Smooth muscle cell (in vitro differentiated cells): ENCODE measurements around the gene MYNN. TPM values are rescaled to one million over a fixed set of nuclear protein-coding genes. Genes with fewer than 3 reads are reported as not detected.

Experiments
- DNase-seq: peaks from one replicate; lab custom pipeline; 2025; ENCODE audit not compliant: unreplicated experiment; lab: John Stamatoyannopoulos, UW
- H2AFZ ChIP-seq: fragments of 200-600 bp; sonication (generic); 2 replicates; pipeline ENCODE4 v1.6.0; 2016; ENCODE audit warnings: antibody characterized with exemption, low read depth, mild to moderate bottlenecking
- H3F3A ChIP-seq: fragments of 200-600 bp; sonication (generic); 2 replicates; pipeline ENCODE4 v1.6.0; 2017; ENCODE audit warnings: antibody characterized with exemption, low read depth
- H3K27ac ChIP-seq: fragments of 200-600 bp; sonication (generic); 2 replicates; pipeline ENCODE4 v1.5.1; 2016; ENCODE audit warnings: low read depth, mild to moderate bottlenecking
- H3K27me3 ChIP-seq: fragments of 200-600 bp; sonication (generic); 2 replicates; pipeline ENCODE4 v1.6.1; 2016; ENCODE audit warnings: low read depth, mild to moderate bottlenecking
- H3K36me3 ChIP-seq: fragments of 200-600 bp; sonication (generic); 2 replicates; pipeline ENCODE4 v1.5.1; 2016; ENCODE audit warnings: low read depth
- H3K4me1 ChIP-seq: fragments of 200-600 bp; sonication (generic); 2 replicates; pipeline ENCODE4 v1.5.1; 2016; ENCODE audit warnings: low read depth
- H3K4me2 ChIP-seq: fragments of 200-600 bp; sonication (generic); 2 replicates; pipeline ENCODE4 v1.6.0; 2016; ENCODE audit warnings: mild to moderate bottlenecking
- H3K4me3 ChIP-seq: fragments of 200-600 bp; sonication (generic); 2 replicates; pipeline ENCODE4 v1.5.1; 2016; ENCODE audit warnings: mild to moderate bottlenecking
- H3K79me2 ChIP-seq: fragments of 200-600 bp; sonication (generic); 2 replicates; pipeline ENCODE4 v1.6.0; 2016; ENCODE audit warnings: low read depth, mild to moderate bottlenecking
- H3K9ac ChIP-seq: fragments of 200-600 bp; sonication (generic); 2 replicates; pipeline ENCODE4 v1.6.0; 2016; ENCODE audit warnings: low read depth
- H3K9me3 ChIP-seq: fragments of 200-600 bp; sonication (generic); replicated peaks from 2 replicates; pipeline ENCODE4 v1.5.1; 2016; ENCODE audit warnings: low read depth
- H4K20me1 ChIP-seq: fragments of 200-600 bp; sonication (generic); 2 replicates; pipeline ENCODE4 v1.6.0; 2016; ENCODE audit warnings: low read depth
- CTCF ChIP-seq: fragments of 200-600 bp; sonication (generic); IDR thresholded peaks from 2 replicates; pipeline ENCODE4 v1.5.1; 2017; ENCODE audit warnings: borderline replicate concordance, mild to moderate bottlenecking, antibody characterized with exemption; ENCODE audit not compliant: insufficient read depth, poor library complexity, severe bottlenecking
- WGBS: methylation state at CpG from one replicate; pipeline ENCODE4 v1.1.7; 2016; ENCODE audit warnings: low lambda C conversion rate; 5-methylcytosine and 5-hydroxymethylcytosine counted together
- polyA plus RNA-seq: library from polyadenylated mRNA; unstranded; fragments of >200 nt; fragmentation: Nextera tagmentation; extraction: Ambion mirVana; gene quantifications from 2 replicates; pipeline ENCODE4 v1.2.1, GENCODE V29; 2016
- total RNA-seq: library from RNA; depleted of rRNA; stranded (reverse); fragments of >200 nt; gene quantifications from 2 replicates; pipeline ENCODE4 v1.2.3, GENCODE V29; 2014

The MYNN gene
- total and polyA plus RNA-seq, 2 experiments from 2014 or later: 17.2 to 29.9 TPM

- Histone ChIP-seq H3K36me3 (no peaks in the 10 kb centered on the region), H2AFZ (no peak overlapping the region), H3K4me1 (peaks cover 6% of the 10 kb centered on the region), H3F3A (no peaks in the 10 kb centered on the region), H3K27me3 (no peaks in the 10 kb centered on the region), H3K9ac (no peak overlapping the region), H4K20me1 (no peaks in the 10 kb centered on the region), H3K79me2 (no peaks in the 10 kb centered on the region), H3K27ac (no peak overlapping the region), H3K9me3 (peaks cover 11% of the 10 kb centered on the region), H3K4me3 (no peak overlapping the region), H3K4me2 (peak overlapping the region; percentile 85)
- TF ChIP-seq CTCF: no peak
- WGBS: 67% methylated on average over 27 of the region's 27 CpGs
- no peak for DNase-seq
These were observed 40.7 kb downstream of the MYNN start for GRCh38 chr3:169813757-169814517.

- Histone ChIP-seq H2AFZ (no peak overlapping the region), H3K79me2 (no peaks in the 10 kb centered on the region), H3K27ac (no peak overlapping the region), H3K4me3 (no peak overlapping the region), H3K9ac (no peak overlapping the region), H3K4me2 (no peak overlapping the region), H3F3A (no peaks in the 10 kb centered on the region), H3K4me1 (peaks cover 6% of the 10 kb centered on the region), H3K9me3 (peaks cover 11% of the 10 kb centered on the region), H3K36me3 (no peaks in the 10 kb centered on the region), H3K27me3 (no peaks in the 10 kb centered on the region), H4K20me1 (no peaks in the 10 kb centered on the region)
- WGBS: 94% methylated on average over 4 of the region's 4 CpGs
- DNase-seq: no peak
- TF ChIP-seq CTCF: no peak
These were observed 42.5 kb downstream of the MYNN start for GRCh38 chr3:169815590-169816150.

DNA sequence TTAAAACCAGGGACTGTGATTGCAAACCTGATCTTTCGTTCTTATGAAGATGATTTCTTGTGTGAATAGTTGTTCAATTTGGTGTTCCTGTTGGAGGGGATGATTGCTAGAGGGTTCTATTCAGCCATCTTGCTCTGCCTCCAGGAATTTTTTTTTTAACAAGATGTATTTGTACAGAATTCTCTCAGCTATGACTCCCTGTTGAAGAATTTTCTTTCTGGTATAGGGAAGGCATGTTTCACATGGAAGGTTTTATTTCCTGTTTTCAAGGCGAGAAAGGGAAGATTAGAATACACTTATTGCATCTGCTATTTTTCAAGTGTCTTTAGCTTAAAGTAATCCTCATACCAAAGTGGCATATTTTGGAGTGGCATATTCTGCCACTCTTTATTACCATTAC lies 45.1 kb downstream of the MYNN start:
- Histone ChIP-seq H3K79me2 (no peaks in the 10 kb centered on the region), H3K36me3 (no peaks in the 10 kb centered on the region), H3K4me3 (no peak overlapping the region), H3K9ac (no peak overlapping the region), H4K20me1 (no peaks in the 10 kb centered on the region), H3K27ac (peak overlapping the region; percentile 8), H3K9me3 (peaks cover 11% of the 10 kb centered on the region), H3F3A (no peaks in the 10 kb centered on the region), H2AFZ (peak overlapping the region; percentile 47), H3K4me1 (no peaks in the 10 kb centered on the region), H3K27me3 (no peaks in the 10 kb centered on the region), H3K4me2 (peak overlapping the region; percentile 17)
- TF ChIP-seq CTCF: no peak
- DNase-seq: no peak
- WGBS: 58% methylated on average over 2 of the region's 2 CpGs
